Activated effector memory CD4-positive, alpha-beta T cell treated with anti-CD3 and anti-CD28 coated beads, Interleukin-2, amount 50 U/mL, for 16 hours (primary cell): ENCODE measurements around the gene KCNA10.

Experiments
- DNase-seq: peaks from one replicate; pipeline ENCODE4 v3.0.0-alpha.2; 2020

KCNA10 gene

DNA sequence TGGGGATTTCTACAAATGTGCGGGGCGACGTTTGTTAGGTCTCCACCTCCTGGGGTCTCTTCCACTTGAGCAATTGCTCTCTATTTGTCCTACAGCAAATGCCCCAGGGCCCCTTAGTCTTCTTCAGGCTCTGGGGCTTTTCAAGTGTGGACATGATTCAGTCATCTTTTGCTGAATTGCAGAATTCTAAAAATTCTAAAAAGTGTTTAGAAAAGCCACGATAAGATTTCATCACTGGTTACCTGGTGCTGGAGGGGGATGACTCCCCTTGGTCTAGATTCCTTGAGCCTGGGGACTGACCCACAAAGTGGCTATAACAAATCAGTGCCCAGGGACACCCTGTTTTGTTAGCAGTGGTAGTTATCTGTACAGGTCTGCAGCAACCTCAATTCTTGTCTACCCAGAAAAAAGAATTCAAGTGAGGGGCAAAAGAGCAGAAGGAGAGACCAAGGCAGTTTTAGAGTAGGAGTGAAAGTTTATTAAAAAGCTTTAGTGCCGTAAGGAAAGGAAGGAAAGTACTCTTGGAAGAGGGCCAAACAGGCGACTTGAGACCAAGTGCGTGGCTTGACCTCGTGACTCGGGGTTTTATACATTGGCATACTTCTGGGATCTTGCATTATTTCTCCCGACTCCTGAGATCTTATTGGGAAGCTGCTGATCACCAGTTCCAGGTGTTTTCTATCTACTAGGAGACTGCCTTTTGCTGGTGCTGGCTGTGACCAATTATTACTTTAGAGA, 42.8 kb downstream of the KCNA10 start:
- no peak for DNase-seq

GRCh38 chr1:110475362-110476027, 43.5 kb downstream of the KCNA10 start:
- DNase-seq, result no peak

GRCh38 chr1:110474444-110474843, 44.5 kb downstream of the KCNA10 start:
- DNase-seq, result no peak

DNA sequence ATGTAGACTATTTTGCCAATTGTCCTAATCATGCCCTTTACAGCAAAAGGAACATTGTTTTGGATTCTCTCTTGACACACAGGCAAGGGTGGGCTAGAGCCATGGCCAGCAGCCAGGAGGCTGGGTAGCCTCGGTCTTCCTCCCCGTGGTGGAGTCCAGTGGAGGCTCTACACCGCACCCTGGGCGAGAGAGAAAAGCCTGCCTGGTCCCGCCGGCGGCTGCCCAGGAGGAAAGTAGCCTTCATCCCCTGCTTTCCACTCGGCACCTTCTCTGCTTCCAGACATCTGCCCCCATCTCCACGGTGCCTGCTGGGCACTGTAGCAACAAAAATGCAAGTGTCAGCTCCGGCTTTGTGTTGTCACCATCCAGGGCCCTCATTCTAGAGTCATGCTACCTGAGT, 46.4 kb downstream of the KCNA10 start:
- no peak for DNase-seq

DNA sequence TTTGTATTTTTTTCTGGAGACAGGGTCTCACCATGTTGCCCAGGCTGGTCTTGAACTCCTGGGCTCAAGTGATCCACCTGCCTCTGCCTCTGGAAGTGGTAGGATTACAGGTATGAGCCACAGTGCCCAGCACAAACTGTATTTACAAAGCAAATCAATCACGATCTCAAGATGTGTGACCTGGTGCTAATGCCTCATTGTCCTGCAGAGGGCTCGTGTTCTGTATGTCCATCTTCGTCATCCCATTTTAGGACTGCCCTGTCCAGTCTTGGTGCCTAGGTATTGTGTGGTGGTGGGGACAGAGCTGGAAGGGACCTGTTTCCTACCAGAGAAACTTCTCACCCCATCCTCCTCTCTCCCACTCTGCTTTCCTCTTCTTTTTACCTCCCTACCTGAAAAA, 47.8 kb downstream of the KCNA10 start:
- no peak for DNase-seq
